SK-N-SH (cell line): ENCODE data around the gene AGO1. TPM values are rescaled to one million over a fixed set of nuclear protein-coding genes. Genes with fewer than 3 reads are reported as not detected.

Experiments
- CTCF ChIA-PET: fragments of 300-600, 350-600 bp; formaldehyde crosslinking; extraction: SDS; loops from one replicate; lab custom pipeline; 2021; lab: Yijun Ruan, JAX
- POLR2A ChIA-PET: fragments of 350-600 bp; sonication (Branson Sonifier 250); formaldehyde crosslinking; extraction: SDS; loops from one replicate; lab custom pipeline; 2020; ENCODE audit warnings: antibody characterized with exemption, inconsistent platforms; lab: Yijun Ruan, JAX
- DNase-seq: peaks from one replicate; pipeline ENCODE4 v3.0.0; 2012
- H2AFZ ChIP-seq: fragments of 200-600 bp; sonication (generic); 2 replicates; pipeline ENCODE4 v1.8.1; 2016; ENCODE audit warnings: antibody characterized with exemption, mild to moderate bottlenecking, low read depth
- H3F3A ChIP-seq: fragments of 200-600 bp; sonication (generic); replicated peaks from 2 replicates; pipeline ENCODE3; 2016; ENCODE audit warnings: antibody characterized with exemption, mild to moderate bottlenecking; ENCODE audit not compliant: insufficient read depth
- H3K27ac ChIP-seq, 2 experiments: fragments of 200-500 bp in 1 of 2; fragments of 200-600 bp in 1 of 2; sonication (Bioruptor generic) in 1 of 2; sonication (generic), shearing (Covaris generic) in 1 of 2; 2 replicates each; pipeline versions ENCODE4 v1.5.1 to v1.6.1; 2014 to 2016; ENCODE audit warnings: low read depth in 2 of 2, inconsistent platforms in 1 of 2, low read length in 1 of 2, mild to moderate bottlenecking in 1 of 2, mixed read lengths in 1 of 2
- H3K27me3 ChIP-seq: fragments of 200-600 bp; sonication (generic), shearing (Covaris generic); 2 replicates; pipeline ENCODE4 v1.6.1; 2016; ENCODE audit warnings: mixed run types; ENCODE audit not compliant: insufficient read depth
- H3K36me3 ChIP-seq, 2 experiments: fragments of 200-500 bp in 1 of 2; fragments of 200-600 bp in 1 of 2; sonication (Bioruptor generic) in 1 of 2; sonication (generic) in 1 of 2; replicated peaks in 1 of 2; 2 replicates each; pipeline versions ENCODE3 to v1.5.1; 2014 to 2016; ENCODE audit warnings: low read length in 1 of 2, mild to moderate bottlenecking in 1 of 2; ENCODE audit not compliant: insufficient read depth in 2 of 2, control insufficient read depth in 1 of 2
- H3K4me1 ChIP-seq, 2 experiments: fragments of 200-500 bp in 1 of 2; fragments of 200-600 bp in 1 of 2; sonication (Bioruptor generic) in 1 of 2; sonication (generic), shearing (Covaris generic) in 1 of 2; 2 replicates each; pipeline versions ENCODE4 v1.5.1 to v1.6.1; 2014 to 2016; ENCODE audit warnings: low read depth in 1 of 2, low read length in 1 of 2, mixed run types in 1 of 2; ENCODE audit not compliant: insufficient read depth in 2 of 2, control insufficient read depth in 1 of 2
- H3K4me2 ChIP-seq: fragments of 200-600 bp; sonication (generic), shearing (Covaris generic); 2 replicates; pipeline ENCODE4 v1.6.1; 2017; ENCODE audit warnings: mixed run types
- H3K4me3 ChIP-seq, 2 experiments: fragments of 200-500 bp in 1 of 2; fragments of 200-600 bp in 1 of 2; sonication (Bioruptor generic) in 1 of 2; sonication (generic), shearing (Covaris generic) in 1 of 2; 2 replicates each; pipeline versions ENCODE4 v1.5.1 to v1.8.1; 2014 to 2016; ENCODE audit warnings: low read depth in 2 of 2, inconsistent platforms in 1 of 2, low read length in 1 of 2, mild to moderate bottlenecking in 1 of 2, mixed read lengths in 1 of 2, moderate library complexity in 1 of 2
- H3K79me2 ChIP-seq: fragments of 200-600 bp; sonication (generic); 2 replicates; pipeline ENCODE4 v1.8.1; 2017; ENCODE audit warnings: mild to moderate bottlenecking; ENCODE audit not compliant: insufficient read depth
- H3K9ac ChIP-seq: fragments of 200-600 bp; sonication (generic); 2 replicates; pipeline ENCODE4 v1.6.1; 2017; ENCODE audit warnings: mixed run types
- H3K9me2 ChIP-seq: fragments of 200-600 bp; sonication (generic); 2 replicates; pipeline ENCODE4 v1.6.1; 2017; ENCODE audit warnings: mixed run types
- H3K9me3 ChIP-seq: fragments of 200-600 bp; sonication (generic); 2 replicates; pipeline ENCODE4 v1.6.1; 2017; ENCODE audit warnings: mixed run types, mild to moderate bottlenecking, moderate library complexity
- H4K20me1 ChIP-seq: fragments of 200-600 bp; sonication (generic); 2 replicates; pipeline ENCODE4 v1.6.1; 2017; ENCODE audit warnings: mild to moderate bottlenecking, mixed run types; ENCODE audit not compliant: insufficient read depth
- CHD2 ChIP-seq: fragments of 150-350 bp; IDR thresholded peaks from 2 replicates; pipeline ENCODE4 v1.6.1; 2018; ENCODE audit warnings: low read length; ENCODE audit not compliant: partially characterized antibody
- CTCF ChIP-seq: fragments of 200-600 bp; sonication (generic); IDR thresholded peaks from 2 replicates; pipeline ENCODE4 v1.6.1; 2017; ENCODE audit warnings: antibody characterized with exemption, mild to moderate bottlenecking, moderate library complexity
- EZH2phosphoT487 ChIP-seq: fragments of 200-600 bp; sonication (generic); IDR thresholded peaks from 2 replicates; pipeline ENCODE4 v1.6.1; 2017; ENCODE audit warnings: low read depth, mixed run types, mild to moderate bottlenecking, antibody characterized with exemption, moderate library complexity, borderline replicate concordance
- FOSL2 ChIP-seq: IDR thresholded peaks from 2 replicates; pipeline ENCODE4 v1.4.0; 2012; ENCODE audit warnings: low read depth, mild to moderate bottlenecking, moderate library complexity, borderline replicate concordance
- FOXJ3 ChIP-seq: sonication (generic); formaldehyde crosslinking; IDR thresholded peaks from 2 replicates; pipeline ENCODE4 v1.5.1; 2020; ENCODE audit warnings: mild to moderate bottlenecking, missing genetic modification reagents
- GATA2 ChIP-seq: sonication (generic); formaldehyde crosslinking; IDR thresholded peaks from 2 replicates; pipeline ENCODE4 v1.5.0; 2020; ENCODE audit warnings: mild to moderate bottlenecking, missing genetic modification reagents
- MEF2A ChIP-seq: IDR thresholded peaks from 2 replicates; pipeline ENCODE4 v1.4.0; 2012; ENCODE audit warnings: low read depth, borderline replicate concordance
- MXI1 ChIP-seq: IDR thresholded peaks from 2 replicates; pipeline ENCODE4 v1.6.1; 2012; ENCODE audit warnings: mild to moderate bottlenecking, low read depth, low read length, improper control_type of control experiment
- NFIC ChIP-seq: IDR thresholded peaks from 2 replicates; pipeline ENCODE4 v1.4.0; 2012; ENCODE audit warnings: borderline replicate concordance
- RCOR1 ChIP-seq: fragments of 150-350 bp; IDR thresholded peaks from 2 replicates; pipeline ENCODE4 v1.6.1; 2017; ENCODE audit warnings: antibody characterized with exemption, low read length
- SMC3 ChIP-seq: IDR thresholded peaks from 2 replicates; pipeline ENCODE4 v1.6.1; 2012; ENCODE audit warnings: low read depth, low read length, improper control_type of control experiment
- TAF1 ChIP-seq: IDR thresholded peaks from 2 replicates; pipeline ENCODE4 v1.6.1; 2012; ENCODE audit warnings: low read depth, mild to moderate bottlenecking, low read length, moderate library complexity, borderline replicate concordance
- TEAD4 ChIP-seq: IDR thresholded peaks from 2 replicates; pipeline ENCODE4 v1.4.0; 2012; ENCODE audit warnings: mild to moderate bottlenecking, borderline replicate concordance; ENCODE audit not compliant: insufficient read depth
- USF2 ChIP-seq: fragments of 150-350 bp; IDR thresholded peaks from 2 replicates; pipeline ENCODE4 v1.6.1; 2017; ENCODE audit warnings: antibody characterized with exemption, low read length, low read depth, borderline replicate concordance
- YY1 ChIP-seq: IDR thresholded peaks from 2 replicates; pipeline ENCODE4 v1.4.0; 2012; ENCODE audit warnings: low read depth, mild to moderate bottlenecking
- ZBTB33 ChIP-seq: IDR thresholded peaks from 2 replicates; pipeline ENCODE4 v1.4.0; 2012; ENCODE audit warnings: low read depth, borderline replicate concordance
- WGBS: methylation state at CpG from one replicate; pipeline ENCODE4 v1.1.6; 2017; ENCODE audit warnings: low lambda C conversion rate; 5-methylcytosine and 5-hydroxymethylcytosine counted together
- polyA plus RNA-seq, 3 experiments: library from polyadenylated mRNA; depleted of rRNA; stranded (reverse); fragments of >200 nt; gene quantifications; 2 replicates each; pipeline ENCODE4 v1.2.3, GENCODE V29; 2012

The AGO1 gene
- polyA plus RNA-seq, 1 of the 3 experiments (the other 2 are of a cell fraction), result 7.8 TPM

- TF ChIP-seq ZBTB33 (no peak), USF2 (no peak), SMC3 (no peak), TAF1 (no peak)
- TF ChIP-seq, all 33 proteins: peak for 0
Measured at GRCh38 chr1:35850051-35850450, 33.0 kb upstream of the AGO1 start (continued).

GRCh38 chr1:35850716-35851115 is 32.3 kb upstream of the AGO1 start:
- Histone ChIP-seq H3F3A (no peaks in the 10 kb centered on the region), H3K9me2 (no peaks in the 10 kb centered on the region), H3K9ac (no peak overlapping the region), H4K20me1 (no peaks in the 10 kb centered on the region), H3K4me2 (no peak overlapping the region), H3K79me2 (no peaks in the 10 kb centered on the region), H2AFZ (no peak overlapping the region), H3K27ac (no peak overlapping the region; a peak in 1 of 4 replicates), H3K9me3 (no peaks in the 10 kb centered on the region), H3K27me3 (no peaks in the 10 kb centered on the region), H3K4me1 (peaks cover 0 to 8% of the 10 kb centered on the region in 2 experiments; a peak in 2 of 4 replicates), H3K4me3 (no peak overlapping the region), H3K36me3 (peaks cover 49 to 66% of the 10 kb centered on the region in 2 experiments)
- ChIA-PET POLR2A (no interaction called here), CTCF (interaction anchor here (0.7 to 1.5 kb wide), 2 partner anchors 32 to 135 kb away, joined by 3 to 10 read pairs; partner anchors contain the start of gene AGO1)
- no peak for TF ChIP-seq TEAD4
- no peak for TF ChIP-seq GATA2
- TF ChIP-seq YY1, result no peak
- TF ChIP-seq NFIC, result no peak
- no peak for TF ChIP-seq MEF2A
- TF ChIP-seq ZBTB33, result no peak
- no peak for TF ChIP-seq CHD2
- no peak for TF ChIP-seq MXI1
- no peak for TF ChIP-seq FOSL2
- TF ChIP-seq EZH2phosphoT487, result no peak
- no peak for TF ChIP-seq FOXJ3
- TF ChIP-seq RCOR1, result no peak
- TF ChIP-seq CTCF, result no peak
- no peak for DNase-seq
- 93% methylated on average over 5 of the region's 5 CpGs for WGBS
